ENCODE data around the gene TCF12.

TCF12 gene

DNA sequence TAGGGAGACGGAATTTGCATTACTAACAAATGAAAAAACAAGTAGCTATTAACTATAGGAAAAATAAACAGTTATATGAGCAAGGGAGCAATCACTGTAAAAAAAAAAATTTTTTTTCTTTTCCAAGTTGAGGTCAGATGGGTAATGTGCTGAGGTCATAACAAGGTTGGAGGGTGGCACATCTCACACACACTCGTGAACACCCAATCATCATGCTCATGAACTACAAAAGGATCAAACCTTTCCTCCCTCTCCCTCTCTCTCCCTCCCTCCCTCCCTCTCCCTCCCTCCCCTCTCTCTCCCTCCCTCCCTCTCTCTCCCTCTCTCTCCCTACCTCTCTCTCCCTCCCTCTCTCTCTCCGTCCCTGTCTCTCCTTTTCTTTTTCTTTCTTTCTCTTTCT lies 360.0 kb downstream of the TCF12 start:
- H3K4me3 ChIP-seq (ENCODE audit: low read depth, low read length), result no peak overlapping the region
- no peak for DNase-seq (ENCODE audit: low read depth)
- TF ChIP-seq, protein P1, sequence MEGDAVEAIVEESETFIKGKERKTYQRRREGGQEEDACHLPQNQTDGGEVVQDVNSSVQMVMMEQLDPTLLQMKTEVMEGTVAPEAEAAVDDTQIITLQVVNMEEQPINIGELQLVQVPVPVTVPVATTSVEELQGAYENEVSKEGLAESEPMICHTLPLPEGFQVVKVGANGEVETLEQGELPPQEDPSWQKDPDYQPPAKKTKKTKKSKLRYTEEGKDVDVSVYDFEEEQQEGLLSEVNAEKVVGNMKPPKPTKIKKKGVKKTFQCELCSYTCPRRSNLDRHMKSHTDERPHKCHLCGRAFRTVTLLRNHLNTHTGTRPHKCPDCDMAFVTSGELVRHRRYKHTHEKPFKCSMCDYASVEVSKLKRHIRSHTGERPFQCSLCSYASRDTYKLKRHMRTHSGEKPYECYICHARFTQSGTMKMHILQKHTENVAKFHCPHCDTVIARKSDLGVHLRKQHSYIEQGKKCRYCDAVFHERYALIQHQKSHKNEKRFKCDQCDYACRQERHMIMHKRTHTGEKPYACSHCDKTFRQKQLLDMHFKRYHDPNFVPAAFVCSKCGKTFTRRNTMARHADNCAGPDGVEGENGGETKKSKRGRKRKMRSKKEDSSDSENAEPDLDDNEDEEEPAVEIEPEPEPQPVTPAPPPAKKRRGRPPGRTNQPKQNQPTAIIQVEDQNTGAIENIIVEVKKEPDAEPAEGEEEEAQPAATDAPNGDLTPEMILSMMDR (IDR thresholded peaks at IDR 0.05; ENCODE audit: control insufficient read depth, extremely low read depth, insufficient read depth), result no peak

DNA sequence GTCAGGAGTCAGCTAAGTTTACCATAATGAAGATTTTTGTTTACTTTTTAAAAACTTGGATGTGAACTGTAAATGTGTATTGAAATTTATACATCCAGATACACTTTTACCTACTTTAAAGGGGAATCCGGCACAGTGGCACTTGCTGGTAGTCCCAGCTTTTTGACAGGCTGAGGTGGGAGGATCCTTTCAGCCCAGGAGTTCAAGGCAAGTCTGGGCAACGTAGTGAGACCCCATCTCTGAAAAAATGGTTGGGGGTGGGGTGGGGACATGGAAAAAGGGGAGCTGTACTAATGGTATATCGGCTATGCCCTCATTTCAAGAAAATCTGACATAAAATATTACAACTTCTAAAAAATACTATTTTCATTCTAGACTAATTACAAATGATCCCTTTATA lies 362.0 kb downstream of the TCF12 start:
- no peak overlapping the region for H3K4me3 ChIP-seq (ENCODE audit: low read depth, low read length)
- no peak for DNase-seq (ENCODE audit: low read depth)
- TF ChIP-seq, protein P1 (IDR thresholded peaks at IDR 0.05; ENCODE audit: control insufficient read depth, extremely low read depth, insufficient read depth), result no peak

DNA sequence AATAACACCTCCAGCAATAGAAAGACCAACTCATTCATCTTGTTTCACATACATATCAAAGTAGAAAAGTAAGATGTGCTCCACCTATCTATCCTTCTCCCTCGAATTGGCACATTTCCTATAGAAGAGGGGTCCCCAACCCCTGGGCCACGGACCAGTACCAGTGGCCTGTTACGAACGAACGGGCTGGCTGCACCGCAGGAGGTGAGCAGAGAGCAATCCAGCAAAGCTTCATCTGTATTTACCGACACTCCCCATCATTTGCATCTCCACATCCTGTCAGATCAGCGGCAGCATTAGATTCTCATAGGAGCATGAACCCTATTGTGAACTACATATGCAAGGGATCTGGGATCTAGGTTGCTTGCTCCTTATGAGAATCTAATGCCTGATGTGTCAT lies 362.9 kb downstream of the TCF12 start:
- no peak for DNase-seq (ENCODE audit: low read depth)
- TF ChIP-seq, protein P1 (IDR thresholded peaks at IDR 0.05; ENCODE audit: control insufficient read depth, extremely low read depth, insufficient read depth), result no peak
- no peak overlapping the region for H3K4me3 ChIP-seq (ENCODE audit: low read depth, low read length)

DNA sequence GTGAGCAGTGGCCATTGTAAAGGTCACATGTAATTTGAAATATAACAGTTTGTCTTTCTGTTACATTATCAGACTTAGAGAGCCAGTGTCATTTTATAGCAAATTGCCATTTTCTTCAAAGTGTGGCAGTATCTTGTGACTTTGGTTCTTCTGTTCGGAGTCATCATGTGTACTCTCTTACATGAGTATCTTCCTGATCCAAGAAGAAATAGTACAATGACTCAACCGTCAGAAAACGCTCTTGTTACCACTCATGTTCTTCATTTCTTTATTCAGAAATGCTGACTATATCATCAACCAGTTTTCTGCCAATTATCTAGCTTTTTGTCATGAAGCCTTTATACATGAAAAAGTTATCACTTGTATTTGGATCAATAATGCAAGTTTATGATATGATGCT lies 364.2 kb downstream of the TCF12 start:
- no peak for DNase-seq (ENCODE audit: low read depth)
- no peak overlapping the region for H3K4me3 ChIP-seq (ENCODE audit: low read depth, low read length)
- TF ChIP-seq, protein P1 (IDR thresholded peaks at IDR 0.05; ENCODE audit: control insufficient read depth, extremely low read depth, insufficient read depth), result no peak

DNA sequence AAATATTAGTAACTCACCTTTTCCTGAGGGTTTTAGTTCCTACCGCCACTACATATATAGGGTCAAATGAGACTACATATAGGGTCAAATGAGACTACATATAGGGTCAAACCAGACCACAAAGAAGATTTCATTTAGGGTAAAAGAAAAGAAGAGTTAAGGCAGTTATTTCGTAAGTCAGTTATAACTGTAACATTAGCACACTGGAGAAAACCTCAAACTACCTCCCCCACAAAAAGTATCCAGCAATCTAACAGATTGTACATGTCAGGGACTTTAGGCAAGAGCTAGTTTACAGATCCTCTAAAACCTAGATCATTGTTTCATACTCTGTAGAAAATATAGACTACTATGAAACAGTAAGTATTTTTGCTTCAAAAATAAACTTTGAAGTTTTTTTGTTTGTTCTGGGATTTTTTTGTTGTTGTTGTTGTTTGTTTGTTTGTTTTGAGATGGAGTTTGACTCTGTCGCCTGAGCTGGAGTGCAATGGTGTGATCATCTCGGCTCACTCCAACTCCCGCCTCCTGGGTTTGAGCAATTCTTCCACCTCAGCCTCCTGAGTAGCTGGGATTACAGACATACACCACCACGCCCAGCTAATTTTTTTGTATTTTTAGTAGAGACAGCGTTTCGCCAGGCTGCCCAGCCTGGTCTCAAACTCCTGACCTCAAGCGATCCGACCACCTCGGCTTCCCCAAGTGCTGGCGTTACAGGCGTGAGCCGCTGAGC lies 365.5 kb downstream of the TCF12 start:
- DNase-seq (ENCODE audit: low read depth), result no peak
- TF ChIP-seq, protein P1 (IDR thresholded peaks at IDR 0.05; ENCODE audit: control insufficient read depth, extremely low read depth, insufficient read depth), result no peak
- H3K4me3 ChIP-seq (ENCODE audit: low read depth, low read length), result no peak overlapping the region

DNA sequence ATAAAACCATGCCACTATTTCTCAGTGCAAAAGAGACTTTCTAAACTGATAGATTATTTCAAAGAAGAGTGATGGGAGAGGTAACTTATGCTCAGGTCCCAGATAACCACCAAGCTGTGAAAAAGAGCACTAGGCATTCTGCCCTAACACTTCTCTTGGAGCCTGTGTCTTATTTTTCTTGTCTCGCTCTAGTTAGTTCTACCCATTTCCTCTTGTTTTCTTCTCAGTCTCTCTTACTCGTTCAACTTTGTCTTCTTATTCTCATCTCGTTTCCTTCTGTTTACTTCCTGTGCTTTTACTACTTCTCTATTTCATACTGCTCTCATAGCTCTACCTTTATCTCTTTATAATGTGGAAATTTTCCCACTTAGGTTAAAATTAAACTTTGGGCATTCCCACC lies 366.1 kb downstream of the TCF12 start:
- H3K4me3 ChIP-seq (ENCODE audit: low read depth, low read length), result no peak overlapping the region
- TF ChIP-seq, protein P1 (IDR thresholded peaks at IDR 0.05; ENCODE audit: control insufficient read depth, extremely low read depth, insufficient read depth), result no peak
- DNase-seq (ENCODE audit: low read depth), result no peak

DNA sequence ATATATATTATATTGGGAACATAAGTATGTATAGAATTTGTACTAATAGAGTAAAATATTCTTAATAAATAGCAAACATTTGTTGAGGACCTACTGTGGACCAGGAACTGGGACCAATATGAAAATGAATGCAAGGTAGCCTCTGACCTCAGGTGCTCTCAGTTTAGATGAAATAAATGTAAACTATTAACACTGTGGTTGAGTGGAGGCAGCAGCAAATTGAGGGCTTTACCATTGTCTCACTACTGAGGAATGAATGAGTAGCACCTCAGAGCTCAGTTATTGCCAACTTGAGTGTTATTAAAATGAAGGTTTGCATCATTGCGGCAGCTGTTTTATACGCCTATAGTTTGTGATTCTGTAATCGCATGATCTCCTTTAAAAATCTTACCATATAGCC lies 366.9 kb downstream of the TCF12 start:
- TF ChIP-seq, protein P1 (IDR thresholded peaks at IDR 0.05; ENCODE audit: control insufficient read depth, extremely low read depth, insufficient read depth), result no peak
- no peak for DNase-seq (ENCODE audit: low read depth)
- no peak overlapping the region for H3K4me3 ChIP-seq (ENCODE audit: low read depth, low read length)
